HFFc6 (cell line): ENCODE measurements around the gene OR56A5. TPM values are rescaled to one million over a fixed set of nuclear protein-coding genes. Genes with fewer than 3 reads are reported as not detected.

Source experiments
- DNase-seq: peaks from one replicate; pipeline ENCODE4 v3.0.0-alpha.2; 2018
- H3K27ac Mint-ChIP-seq: 2 replicates; pipeline ENCODE4 v1.8.0; 2020; ENCODE audit warnings: mild to moderate bottlenecking, mixed read lengths
- H3K27me3 Mint-ChIP-seq: 2 replicates; pipeline ENCODE4 v1.8.0; 2021; ENCODE audit warnings: mild to moderate bottlenecking, moderate library complexity, mixed read lengths; ENCODE audit not compliant: insufficient read depth
- H3K36me3 Mint-ChIP-seq: 2 replicates; pipeline ENCODE4 v1.8.0; 2021; ENCODE audit warnings: low read depth, mixed read lengths
- H3K4me1 Mint-ChIP-seq: 2 replicates; pipeline ENCODE4 v1.8.0; 2020; ENCODE audit warnings: low read depth, mixed read lengths
- H3K4me3 Mint-ChIP-seq: 2 replicates; pipeline ENCODE4 v1.8.0; 2020; ENCODE audit warnings: mild to moderate bottlenecking, moderate library complexity, mixed read lengths
- H3K9me3 Mint-ChIP-seq: 2 replicates; pipeline ENCODE4 v1.8.0; 2020; ENCODE audit warnings: mild to moderate bottlenecking, mixed read lengths
- long read RNA-seq: library from polyadenylated mRNA; unstranded; transcript quantifications from one replicate; pipeline ENCODE4 v2.0.0, GENCODE V29; 2019
- total RNA-seq, 6 experiments: library from RNA; stranded (reverse); fragmentation: NEBNext Ultra II Directional; extraction: Animal tissue kit (Norgen Biotek cat#: 25700); gene quantifications; 2 replicates in 1 of 6; 3 replicates in 5 of 6; pipeline ENCODE4 v1.2.3, GENCODE V29; 2021
- TF ChIP-seq, protein P1 (sequence below): fragments of 200-600 bp; sonication (generic); IDR thresholded peaks from 2 replicates; pipeline ENCODE4 v1.5.0; 2021; ENCODE audit warnings: antibody characterized with exemption, mild to moderate bottlenecking

Gene OR56A5, protein sequence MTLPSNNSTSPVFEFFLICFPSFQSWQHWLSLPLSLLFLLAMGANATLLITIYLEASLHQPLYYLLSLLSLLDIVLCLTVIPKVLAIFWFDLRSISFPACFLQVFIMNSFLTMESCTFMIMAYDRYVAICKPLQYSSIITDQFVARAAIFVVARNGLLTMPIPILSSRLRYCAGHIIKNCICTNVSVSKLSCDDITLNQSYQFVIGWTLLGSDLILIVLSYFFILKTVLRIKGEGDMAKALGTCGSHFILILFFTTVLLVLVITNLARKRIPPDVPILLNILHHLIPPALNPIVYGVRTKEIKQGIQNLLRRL
- total RNA-seq = not detected
- long read RNA-seq = 0 reads

- Mint-ChIP-seq H3K36me3 (peaks cover 4% of the 10 kb centered on the region; the same call in 1 of the 2 replicates), H3K9me3 (peaks cover 54% of the 10 kb centered on the region), H3K27me3 (no peaks in the 10 kb centered on the region; the same call in 1 of the 2 replicates), H3K4me1 (no peaks in the 10 kb centered on the region), H3K4me3 (no peak within 1 kb of the TSS), H3K27ac (no peak within 1 kb of the TSS)
- DNase-seq = no peak
- TF ChIP-seq, protein P1, sequence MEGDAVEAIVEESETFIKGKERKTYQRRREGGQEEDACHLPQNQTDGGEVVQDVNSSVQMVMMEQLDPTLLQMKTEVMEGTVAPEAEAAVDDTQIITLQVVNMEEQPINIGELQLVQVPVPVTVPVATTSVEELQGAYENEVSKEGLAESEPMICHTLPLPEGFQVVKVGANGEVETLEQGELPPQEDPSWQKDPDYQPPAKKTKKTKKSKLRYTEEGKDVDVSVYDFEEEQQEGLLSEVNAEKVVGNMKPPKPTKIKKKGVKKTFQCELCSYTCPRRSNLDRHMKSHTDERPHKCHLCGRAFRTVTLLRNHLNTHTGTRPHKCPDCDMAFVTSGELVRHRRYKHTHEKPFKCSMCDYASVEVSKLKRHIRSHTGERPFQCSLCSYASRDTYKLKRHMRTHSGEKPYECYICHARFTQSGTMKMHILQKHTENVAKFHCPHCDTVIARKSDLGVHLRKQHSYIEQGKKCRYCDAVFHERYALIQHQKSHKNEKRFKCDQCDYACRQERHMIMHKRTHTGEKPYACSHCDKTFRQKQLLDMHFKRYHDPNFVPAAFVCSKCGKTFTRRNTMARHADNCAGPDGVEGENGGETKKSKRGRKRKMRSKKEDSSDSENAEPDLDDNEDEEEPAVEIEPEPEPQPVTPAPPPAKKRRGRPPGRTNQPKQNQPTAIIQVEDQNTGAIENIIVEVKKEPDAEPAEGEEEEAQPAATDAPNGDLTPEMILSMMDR = no peak
Observed at GRCh38 chr11:5968394-5968793, at the start of gene OR56A5. OR56A5 (minus strand) TSS chr11:5968494; CDS start chr11:5968494, 0 bp downstream.

DNA sequence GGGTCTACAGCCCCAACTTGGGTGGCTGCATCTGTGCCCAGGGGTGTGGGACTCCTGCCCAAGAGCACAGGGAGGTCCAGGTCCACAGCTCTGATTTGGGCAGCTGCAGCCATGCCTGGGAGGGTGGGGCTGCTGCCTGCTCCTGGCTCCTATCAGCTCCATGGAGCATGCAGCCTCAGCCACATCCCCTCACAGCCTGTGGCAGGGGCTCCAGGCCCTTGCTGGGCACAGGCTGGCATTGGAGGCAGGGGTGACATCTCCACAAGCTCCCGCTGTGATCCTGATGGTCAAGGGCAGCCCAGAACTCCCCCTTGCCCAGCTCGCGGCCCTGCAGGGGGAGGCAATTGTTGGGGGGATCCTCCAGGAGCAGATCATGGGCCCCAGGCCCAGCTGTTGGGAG lies 44.7 kb upstream of the OR56A5 start:
- TF ChIP-seq, protein P1 = no peak
- H3K36me3 Mint-ChIP-seq = no peaks in the 10 kb centered on the region; the same call in 1 of the 2 replicates
- peaks cover 2% of the 10 kb centered on the region; the same call in 1 of the 2 replicates for H3K27me3 Mint-ChIP-seq
- peaks cover 33% of the 10 kb centered on the region for H3K9me3 Mint-ChIP-seq
- no peak overlapping the region for H3K27ac Mint-ChIP-seq
- no peak overlapping the region for H3K4me3 Mint-ChIP-seq
- DNase-seq = no peak
- H3K4me1 Mint-ChIP-seq = no peaks in the 10 kb centered on the region

GRCh38 chr11:6012035-6012668 lies 43.9 kb upstream of the OR56A5 start:
- Mint-ChIP-seq H3K4me1 (no peaks in the 10 kb centered on the region), H3K4me3 (no peak overlapping the region), H3K27ac (no peak overlapping the region), H3K9me3 (peaks cover 35% of the 10 kb centered on the region), H3K36me3 (no peaks in the 10 kb centered on the region; the same call in 1 of the 2 replicates), H3K27me3 (peaks cover 2% of the 10 kb centered on the region; the same call in 1 of the 2 replicates)
- TF ChIP-seq, protein P1 = no peak
- DNase-seq = no peak

DNA sequence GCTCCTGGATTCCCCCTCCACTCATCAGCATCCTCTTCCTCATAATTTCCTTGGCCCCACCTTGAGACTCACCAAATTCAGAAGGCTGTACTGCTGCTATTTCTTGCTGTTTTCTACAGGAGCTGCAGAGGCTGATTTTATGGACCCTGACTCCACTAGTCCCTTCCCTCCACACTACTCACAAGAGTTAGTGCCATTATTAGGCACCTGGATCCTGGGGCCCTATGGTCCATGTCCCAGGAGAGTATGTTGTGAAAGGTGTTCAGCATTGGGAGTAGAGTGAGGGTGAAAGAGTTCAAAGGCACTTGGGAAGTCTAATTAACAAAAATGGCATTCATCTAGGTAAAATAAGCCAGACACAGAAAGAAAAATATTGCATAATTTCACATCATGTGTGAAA lies 38.6 kb upstream of the OR56A5 start, which contains the start of gene OR56A4:
Gene OR56A4, minus strand, starts transcription at position 101 of the 400 bp plus-strand sequence. CDS start 3,954 bp downstream, outside the sequence.
- H3K4me3 Mint-ChIP-seq = no peak within 1 kb of the TSS
- H3K36me3 Mint-ChIP-seq = no peaks in the 10 kb centered on the region; the same call in 1 of the 2 replicates
- H3K9me3 Mint-ChIP-seq = peaks cover 29% of the 10 kb centered on the region
- H3K27me3 Mint-ChIP-seq = peaks cover 2% of the 10 kb centered on the region
- DNase-seq = no peak
- TF ChIP-seq, protein P1 = no peak
- no peaks in the 10 kb centered on the region for H3K4me1 Mint-ChIP-seq
- H3K27ac Mint-ChIP-seq = no peak within 1 kb of the TSS

DNA sequence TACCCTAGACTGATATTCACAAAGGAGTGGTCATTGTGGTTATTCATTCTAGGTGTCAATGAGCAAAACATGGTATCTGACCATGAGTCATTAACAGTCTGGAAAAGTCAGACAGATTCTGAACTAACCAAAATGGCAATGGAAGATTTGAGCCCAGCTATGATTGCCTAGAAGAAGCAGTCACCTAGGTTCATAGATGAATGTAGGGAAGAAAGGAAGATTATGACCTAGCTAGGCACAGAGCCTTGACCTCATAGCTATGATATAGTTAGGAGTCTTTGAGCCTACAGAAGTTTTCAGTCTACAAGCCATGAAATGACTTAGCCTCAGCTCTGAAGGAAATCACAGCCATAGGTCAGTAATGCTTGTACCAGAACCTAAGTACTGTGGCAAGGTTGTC lies 38.1 kb upstream of the OR56A5 start:
- Mint-ChIP-seq H3K27me3 (peaks cover 2% of the 10 kb centered on the region), H3K4me1 (no peaks in the 10 kb centered on the region), H3K27ac (no peak overlapping the region), H3K36me3 (no peaks in the 10 kb centered on the region), H3K9me3 (peaks cover 26% of the 10 kb centered on the region), H3K4me3 (no peak overlapping the region)
- TF ChIP-seq, protein P1 = no peak
- no peak for DNase-seq
